ENCODE measurements around the gene FSIP1.

Gene FSIP1

DNA sequence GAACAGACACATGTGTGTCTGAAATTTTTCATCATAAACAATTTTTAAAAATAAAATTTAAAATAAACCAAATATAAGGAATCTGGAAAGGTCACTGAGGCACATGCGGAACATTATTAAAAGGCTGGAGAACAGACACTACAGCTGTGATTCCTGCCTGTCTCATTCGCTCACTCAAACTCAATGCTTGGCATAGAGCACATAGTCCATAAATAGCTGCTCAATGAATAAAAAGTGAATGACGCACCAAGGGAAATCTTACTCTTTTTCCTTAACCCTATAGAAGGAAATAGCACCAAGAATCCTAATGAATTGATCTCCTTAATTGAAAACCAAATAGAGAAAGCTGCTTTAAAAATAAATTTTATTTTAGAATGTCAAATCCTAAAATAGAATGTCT is 98.4 kb downstream of the FSIP1 start:
- TF ChIP-seq FOXP2 (optimal IDR thresholded peaks at IDR 0.05; ENCODE audit: borderline replicate concordance, extremely low read depth, extremely low read length, insufficient read depth): no peak
- TF ChIP-seq, protein P1, sequence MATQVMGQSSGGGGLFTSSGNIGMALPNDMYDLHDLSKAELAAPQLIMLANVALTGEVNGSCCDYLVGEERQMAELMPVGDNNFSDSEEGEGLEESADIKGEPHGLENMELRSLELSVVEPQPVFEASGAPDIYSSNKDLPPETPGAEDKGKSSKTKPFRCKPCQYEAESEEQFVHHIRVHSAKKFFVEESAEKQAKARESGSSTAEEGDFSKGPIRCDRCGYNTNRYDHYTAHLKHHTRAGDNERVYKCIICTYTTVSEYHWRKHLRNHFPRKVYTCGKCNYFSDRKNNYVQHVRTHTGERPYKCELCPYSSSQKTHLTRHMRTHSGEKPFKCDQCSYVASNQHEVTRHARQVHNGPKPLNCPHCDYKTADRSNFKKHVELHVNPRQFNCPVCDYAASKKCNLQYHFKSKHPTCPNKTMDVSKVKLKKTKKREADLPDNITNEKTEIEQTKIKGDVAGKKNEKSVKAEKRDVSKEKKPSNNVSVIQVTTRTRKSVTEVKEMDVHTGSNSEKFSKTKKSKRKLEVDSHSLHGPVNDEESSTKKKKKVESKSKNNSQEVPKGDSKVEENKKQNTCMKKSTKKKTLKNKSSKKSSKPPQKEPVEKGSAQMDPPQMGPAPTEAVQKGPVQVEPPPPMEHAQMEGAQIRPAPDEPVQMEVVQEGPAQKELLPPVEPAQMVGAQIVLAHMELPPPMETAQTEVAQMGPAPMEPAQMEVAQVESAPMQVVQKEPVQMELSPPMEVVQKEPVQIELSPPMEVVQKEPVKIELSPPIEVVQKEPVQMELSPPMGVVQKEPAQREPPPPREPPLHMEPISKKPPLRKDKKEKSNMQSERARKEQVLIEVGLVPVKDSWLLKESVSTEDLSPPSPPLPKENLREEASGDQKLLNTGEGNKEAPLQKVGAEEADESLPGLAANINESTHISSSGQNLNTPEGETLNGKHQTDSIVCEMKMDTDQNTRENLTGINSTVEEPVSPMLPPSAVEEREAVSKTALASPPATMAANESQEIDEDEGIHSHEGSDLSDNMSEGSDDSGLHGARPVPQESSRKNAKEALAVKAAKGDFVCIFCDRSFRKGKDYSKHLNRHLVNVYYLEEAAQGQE (IDR thresholded peaks at IDR 0.05; ENCODE audit: insufficient read depth in 1 of 2, low read depth in 2 of 2, low read length in 2 of 2): no peak
- no peak for TF ChIP-seq POLR2AphosphoS5 (IDR thresholded peaks at IDR 0.05; ENCODE audit: low read depth, low read length)
- no peak for TF ChIP-seq TAF1 (IDR thresholded peaks at IDR 0.05; ENCODE audit: borderline replicate concordance, insufficient read depth, low read length)
- TF ChIP-seq SIN3A (IDR thresholded peaks at IDR 0.05; ENCODE audit: borderline replicate concordance, insufficient read depth, low read length): no peak

DNA sequence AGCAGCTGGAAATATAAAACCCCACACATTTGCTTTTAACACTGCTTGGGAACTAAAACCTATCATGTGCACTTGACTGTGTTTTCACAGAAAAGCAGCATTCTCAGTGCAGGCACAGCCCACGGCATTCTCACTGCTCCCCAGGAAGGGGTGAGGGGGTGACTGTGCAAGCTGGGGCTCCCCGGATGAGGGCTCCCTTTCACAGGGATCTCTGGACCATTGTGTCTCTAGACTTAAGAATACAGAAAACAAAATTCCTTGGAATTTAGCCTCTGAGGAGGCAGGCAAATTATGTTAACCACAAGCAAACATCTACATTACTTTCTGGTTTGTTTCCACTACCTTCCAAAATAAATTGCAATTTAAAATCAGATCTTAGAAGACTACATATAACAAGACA is 100.3 kb downstream of the FSIP1 start:
- TF ChIP-seq TAF1 (IDR thresholded peaks at IDR 0.05; ENCODE audit: borderline replicate concordance, insufficient read depth, low read length) (no peak), SIN3A (IDR thresholded peaks at IDR 0.05; ENCODE audit: borderline replicate concordance, insufficient read depth, low read length) (no peak), POLR2AphosphoS5 (IDR thresholded peaks at IDR 0.05; ENCODE audit: low read depth, low read length) (no peak), FOXP2 (optimal IDR thresholded peaks at IDR 0.05; ENCODE audit: borderline replicate concordance, extremely low read depth, extremely low read length, insufficient read depth) (no peak)
- TF ChIP-seq, protein P1 (IDR thresholded peaks at IDR 0.05; ENCODE audit: insufficient read depth in 1 of 2, low read depth in 2 of 2, low read length in 2 of 2): no peak

DNA sequence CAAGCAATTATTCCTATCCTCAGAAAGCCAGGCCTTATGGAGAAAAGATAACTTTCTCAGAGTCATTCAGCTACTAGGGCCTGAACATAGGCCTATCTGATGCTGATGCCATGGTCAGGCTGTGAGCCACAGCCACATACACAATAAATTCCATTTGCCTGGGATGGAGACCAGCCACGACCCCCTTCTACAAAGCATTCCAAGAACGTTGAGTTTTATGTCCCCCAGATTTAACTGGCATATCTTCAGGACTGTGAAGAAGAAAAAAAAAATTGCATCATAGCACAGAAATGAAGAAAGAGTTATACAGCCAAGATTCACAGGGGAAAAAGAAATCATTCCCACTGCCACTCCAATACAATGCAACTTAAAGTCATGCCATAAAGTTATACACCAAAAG is 101.8 kb downstream of the FSIP1 start:
- TF ChIP-seq, protein P1 (IDR thresholded peaks at IDR 0.05; ENCODE audit: insufficient read depth in 1 of 2, low read depth in 2 of 2, low read length in 2 of 2): no peak
- no peak for TF ChIP-seq POLR2AphosphoS5 (IDR thresholded peaks at IDR 0.05; ENCODE audit: low read depth, low read length)
- TF ChIP-seq TAF1 (IDR thresholded peaks at IDR 0.05; ENCODE audit: borderline replicate concordance, insufficient read depth, low read length): no peak
- TF ChIP-seq FOXP2 (optimal IDR thresholded peaks at IDR 0.05; ENCODE audit: borderline replicate concordance, extremely low read depth, extremely low read length, insufficient read depth): no peak
- TF ChIP-seq SIN3A (IDR thresholded peaks at IDR 0.05; ENCODE audit: borderline replicate concordance, insufficient read depth, low read length): no peak

DNA sequence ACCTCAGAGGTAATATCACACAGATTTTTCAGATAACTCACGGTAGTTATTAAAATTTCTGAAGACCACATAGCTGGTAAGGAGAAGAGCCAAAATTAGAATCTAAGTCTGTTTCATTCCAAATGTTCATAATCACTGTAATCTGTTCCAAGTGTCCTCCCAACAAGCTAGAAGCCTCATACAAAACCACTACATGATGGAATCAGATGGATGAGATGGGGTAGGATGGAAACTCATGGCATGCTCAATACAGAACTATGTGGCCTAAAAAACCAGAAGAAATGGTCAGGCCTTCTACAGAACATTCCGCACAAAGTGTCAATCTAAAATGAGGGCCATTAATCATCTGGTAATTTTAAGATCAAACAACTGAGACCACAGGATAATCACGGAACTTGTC is 110.0 kb downstream of the FSIP1 start:
- TF ChIP-seq, protein P1 (IDR thresholded peaks at IDR 0.05; ENCODE audit: insufficient read depth in 1 of 2, low read depth in 2 of 2, low read length in 2 of 2): no peak
- TF ChIP-seq SIN3A (IDR thresholded peaks at IDR 0.05; ENCODE audit: borderline replicate concordance, insufficient read depth, low read length) (no peak), TAF1 (IDR thresholded peaks at IDR 0.05; ENCODE audit: borderline replicate concordance, insufficient read depth, low read length) (no peak), POLR2AphosphoS5 (IDR thresholded peaks at IDR 0.05; ENCODE audit: low read depth, low read length) (no peak), FOXP2 (optimal IDR thresholded peaks at IDR 0.05; ENCODE audit: borderline replicate concordance, extremely low read depth, extremely low read length, insufficient read depth) (no peak)

DNA sequence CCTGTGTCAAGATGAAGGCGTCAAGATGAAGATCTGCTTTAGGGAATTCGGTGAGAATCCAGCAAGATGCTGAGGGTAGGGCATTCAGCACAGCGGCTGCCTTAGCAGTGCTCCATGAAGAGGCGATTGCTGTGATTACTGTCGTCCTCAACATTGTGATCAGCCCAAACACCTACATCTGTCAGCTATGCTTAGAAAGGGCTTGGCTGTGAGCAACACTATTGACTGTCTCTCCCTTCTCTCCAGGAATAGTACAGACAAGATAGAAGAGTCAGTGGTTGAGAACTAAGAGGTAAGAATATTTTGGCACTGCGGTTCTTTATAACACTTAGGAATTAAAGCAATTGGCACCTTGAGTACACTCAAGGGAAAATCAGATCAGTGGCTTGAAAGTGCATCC is 110.5 kb downstream of the FSIP1 start:
- TF ChIP-seq SIN3A (IDR thresholded peaks at IDR 0.05; ENCODE audit: borderline replicate concordance, insufficient read depth, low read length) (no peak), FOXP2 (optimal IDR thresholded peaks at IDR 0.05; ENCODE audit: borderline replicate concordance, extremely low read depth, extremely low read length, insufficient read depth) (no peak), POLR2AphosphoS5 (IDR thresholded peaks at IDR 0.05; ENCODE audit: low read depth, low read length) (no peak), TAF1 (IDR thresholded peaks at IDR 0.05; ENCODE audit: borderline replicate concordance, insufficient read depth, low read length) (no peak)
- TF ChIP-seq, protein P1 (IDR thresholded peaks at IDR 0.05; ENCODE audit: insufficient read depth in 1 of 2, low read depth in 2 of 2, low read length in 2 of 2): no peak
